Measurements from ENCODE around the gene FAM153A. TPM values are rescaled to one million over a fixed set of nuclear protein-coding genes. Genes with fewer than 3 reads are reported as not detected.

FAM153A gene
- not detected in 2 replicates for total RNA-seq

DNA sequence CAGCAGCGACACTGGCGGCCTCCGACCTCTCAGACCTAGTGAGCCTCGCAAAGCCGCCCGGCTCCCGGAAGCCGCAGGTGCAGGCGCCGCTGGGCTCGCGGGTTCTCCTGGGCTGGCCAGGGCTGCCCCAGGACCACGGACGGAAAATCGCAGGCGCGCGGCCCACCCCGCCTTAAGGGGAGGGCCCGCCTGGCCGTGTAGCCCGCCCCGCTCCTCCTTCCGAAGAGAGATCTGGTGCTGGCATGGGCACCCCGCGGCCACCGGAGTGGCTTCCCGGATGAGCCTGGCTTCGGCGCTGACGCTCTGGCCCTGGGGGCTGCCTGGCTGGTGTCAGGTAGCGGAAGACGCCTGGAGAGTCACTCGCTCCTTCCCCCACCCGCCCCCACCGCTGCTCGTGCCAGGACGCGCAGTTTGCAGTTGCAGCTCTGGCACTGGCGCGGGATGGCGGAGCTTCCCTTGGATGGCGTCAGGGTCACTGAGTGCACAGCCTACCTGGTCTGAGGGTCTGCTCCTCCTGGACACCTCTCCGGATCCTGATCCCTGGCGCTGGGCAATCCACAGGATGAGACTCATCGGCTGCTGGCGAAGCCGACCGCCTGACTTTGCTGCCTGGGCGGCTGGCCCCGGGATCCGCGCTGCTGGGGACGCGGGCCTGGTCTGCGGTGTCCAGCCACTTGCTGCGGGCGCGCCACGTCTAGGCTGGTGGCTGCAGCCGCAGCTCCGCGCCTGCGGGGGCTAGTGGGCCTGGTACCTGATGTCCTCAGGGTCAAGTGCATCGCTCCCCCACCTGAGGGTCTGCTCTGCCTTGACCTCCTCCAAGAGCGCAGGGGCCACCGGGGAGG, at the start of gene FAM153A:
TSS of gene FAM153A (minus strand) at position 108 of the 842 bp plus-strand sequence.

Other genes with a start within 250 kb of the FAM153A start
- gene FAM193B, start 228.3 kb downstream of the FAM153A start, total RNA-seq = 23.1 and 23.7 TPM in 2 replicates
- 111 and 123 TPM in 2 replicates for gene TMED9, start 190.7 kb downstream of the FAM153A start, total RNA-seq
- gene B4GALT7, start 182.8 kb downstream of the FAM153A start, total RNA-seq = 22.7 and 23.4 TPM in 2 replicates
- gene PROP1, start 213.3 kb upstream of the FAM153A start, total RNA-seq = not detected in 2 replicates

Data from articular chondrocyte of knee joint (primary cell).